H9 (cell line): ENCODE measurements around the gene PRRT2. TPM values are rescaled to one million over a fixed set of nuclear protein-coding genes. Genes with fewer than 3 reads are reported as not detected.

Source experiments
- DNase-seq: peaks from one replicate; pipeline ENCODE4 v3.0.0-alpha.2; 2017
- H2AFZ ChIP-seq: one replicate; pipeline ENCODE4 v1.6.1; 2013; ENCODE audit warnings: mild to moderate bottlenecking, low read length, control low read depth, moderate library complexity
- H2AK5ac ChIP-seq: 2 replicates; pipeline ENCODE4 v1.6.1; 2013; ENCODE audit warnings: low read length, control low read depth, mixed read lengths; ENCODE audit not compliant: insufficient read length
- H2BK120ac ChIP-seq: one replicate; pipeline ENCODE4 v1.6.1; 2013; ENCODE audit warnings: low read depth, mild to moderate bottlenecking, low read length, control low read depth, inconsistent platforms; ENCODE audit not compliant: poor library complexity, severe bottlenecking
- H2BK12ac ChIP-seq: 2 replicates; pipeline ENCODE4 v1.6.1; 2013; ENCODE audit warnings: low read length, control low read depth, mixed read lengths, low read depth; ENCODE audit not compliant: insufficient read length
- H2BK15ac ChIP-seq: 2 replicates; pipeline ENCODE4 v1.6.1; 2013; ENCODE audit warnings: low read depth, low read length, control low read depth
- H2BK20ac ChIP-seq: one replicate; pipeline ENCODE4 v1.6.1; 2013; ENCODE audit warnings: low read depth, mild to moderate bottlenecking, low read length, control low read depth, inconsistent platforms; ENCODE audit not compliant: poor library complexity, severe bottlenecking
- H2BK5ac ChIP-seq: 2 replicates; pipeline ENCODE4 v1.6.1; 2013; ENCODE audit warnings: low read length, control low read depth, mixed read lengths; ENCODE audit not compliant: insufficient read length
- H3K14ac ChIP-seq: 2 replicates; pipeline ENCODE4 v1.6.1; 2013; ENCODE audit warnings: low read length, control low read depth; ENCODE audit not compliant: insufficient read depth
- H3K18ac ChIP-seq: 2 replicates; pipeline ENCODE4 v1.6.1; 2013; ENCODE audit warnings: low read depth, mild to moderate bottlenecking, mixed read lengths, low read length, control low read depth; ENCODE audit not compliant: insufficient read length
- H3K23ac ChIP-seq: 2 replicates; pipeline ENCODE4 v1.6.1; 2013; ENCODE audit warnings: low read length, control low read depth, mixed read lengths, low read depth; ENCODE audit not compliant: insufficient read length
- H3K23me2 ChIP-seq: 2 replicates; pipeline ENCODE4 v1.6.1; 2013; ENCODE audit warnings: low read depth, mild to moderate bottlenecking, mixed read lengths, low read length, control low read depth; ENCODE audit not compliant: insufficient read length, poor library complexity, severe bottlenecking
- H3K27ac ChIP-seq: 2 replicates; pipeline ENCODE4 v1.5.1; 2013; ENCODE audit warnings: low read length, control low read depth, mixed read lengths, low read depth; ENCODE audit not compliant: insufficient read length
- H3K27me3 ChIP-seq: 2 replicates; pipeline ENCODE4 v1.6.1; 2013; ENCODE audit warnings: low read length, control low read depth, inconsistent platforms; ENCODE audit not compliant: insufficient read depth
- H3K4ac ChIP-seq: 2 replicates; pipeline ENCODE4 v1.6.1; 2013; ENCODE audit warnings: low read depth, mild to moderate bottlenecking, control low read depth, inconsistent platforms, low read length, moderate library complexity
- H3K4me1 ChIP-seq: 2 replicates; pipeline ENCODE4 v1.6.1; 2013; ENCODE audit warnings: low read length, control low read depth, inconsistent platforms; ENCODE audit not compliant: insufficient read depth
- H3K4me2 ChIP-seq: 2 replicates; pipeline ENCODE4 v1.6.1; 2013; ENCODE audit warnings: low read length, control low read depth, mixed read lengths; ENCODE audit not compliant: insufficient read length, insufficient read depth
- H3K56ac ChIP-seq: 2 replicates; pipeline ENCODE4 v1.6.1; 2013; ENCODE audit warnings: low read depth, mild to moderate bottlenecking, mixed read lengths, low read length, control low read depth; ENCODE audit not compliant: insufficient read length
- H3K79me1 ChIP-seq: 2 replicates; pipeline ENCODE4 v1.6.1; 2013; ENCODE audit warnings: low read depth, mild to moderate bottlenecking, moderate library complexity, low read length, control low read depth, inconsistent platforms; ENCODE audit not compliant: insufficient read depth, poor library complexity, severe bottlenecking
- H3K79me2 ChIP-seq: 2 replicates; pipeline ENCODE4 v1.6.1; 2013; ENCODE audit warnings: low read length, control low read depth, inconsistent platforms; ENCODE audit not compliant: insufficient read depth
- H3K9ac ChIP-seq: 2 replicates; pipeline ENCODE4 v1.6.1; 2013; ENCODE audit warnings: low read length, control low read depth, mixed read lengths; ENCODE audit not compliant: insufficient read length; ENCODE audit errors: extremely low read depth
- H3K9me3 ChIP-seq: one replicate; pipeline ENCODE4 v1.6.1; 2013; ENCODE audit warnings: low read depth, low read length, inconsistent platforms; ENCODE audit not compliant: control insufficient read depth
- H3T11ph ChIP-seq: one replicate; pipeline ENCODE4 v1.6.1; 2013; ENCODE audit warnings: mild to moderate bottlenecking, low read length, control low read depth, inconsistent platforms
- H4K20me1 ChIP-seq: one replicate; pipeline ENCODE4 v1.6.1; 2013; ENCODE audit not compliant: control insufficient read depth, insufficient read length, insufficient read depth
- H4K5ac ChIP-seq: 2 replicates; pipeline ENCODE4 v1.6.1; 2013; ENCODE audit warnings: low read depth, mild to moderate bottlenecking, mixed read lengths, low read length, control low read depth; ENCODE audit not compliant: insufficient read length
- H4K8ac ChIP-seq: replicated peaks from 2 replicates; pipeline ENCODE4 v1.6.1; 2013; ENCODE audit warnings: low read length, control low read depth, mixed read lengths, low read depth; ENCODE audit not compliant: insufficient read length
- H4K91ac ChIP-seq: 2 replicates; pipeline ENCODE4 v1.6.1; 2013; ENCODE audit warnings: low read depth, mild to moderate bottlenecking, moderate library complexity, mixed read lengths, low read length, control low read depth; ENCODE audit not compliant: insufficient read length
- H3K27ac Mint-ChIP-seq, 3 experiments: 2 replicates in 2 of 3; 3 replicates in 1 of 3; pipeline ENCODE4 v1.8.0; 2020 to 2021; ENCODE audit warnings: mixed read lengths in 3 of 3, mild to moderate bottlenecking in 1 of 3, moderate library complexity in 1 of 3
- H3K27me3 Mint-ChIP-seq: 2 replicates; pipeline ENCODE4 v1.8.0; 2021; ENCODE audit warnings: low read depth, mild to moderate bottlenecking, moderate library complexity, mixed read lengths
- H3K36me3 Mint-ChIP-seq, 3 experiments: 2 replicates in 2 of 3; 3 replicates in 1 of 3; pipeline ENCODE4 v1.8.0; 2020 to 2021; ENCODE audit warnings: low read depth in 3 of 3, mixed read lengths in 3 of 3; ENCODE audit not compliant: insufficient read depth in 1 of 3
- H3K4me1 Mint-ChIP-seq, 2 experiments: 2 replicates each; pipeline ENCODE4 v1.8.0; 2020; ENCODE audit warnings: mixed read lengths in 2 of 2
- H3K4me3 Mint-ChIP-seq, 2 experiments: 2 replicates in 1 of 2; 3 replicates in 1 of 2; pipeline ENCODE4 v1.8.0; 2020 to 2021; ENCODE audit warnings: mild to moderate bottlenecking in 2 of 2, mixed read lengths in 2 of 2, moderate library complexity in 1 of 2
- H3K9me3 Mint-ChIP-seq, 2 experiments: 2 replicates in 1 of 2; 3 replicates in 1 of 2; pipeline ENCODE4 v1.8.0; 2020; ENCODE audit warnings: mild to moderate bottlenecking in 2 of 2, mixed read lengths in 2 of 2, moderate library complexity in 1 of 2
- CTCF ChIP-seq: fragments of 200-600 bp; sonication (generic); conservative IDR thresholded peaks from 3 replicates; pipeline ENCODE4 v1.8.0; 2021; ENCODE audit warnings: antibody characterized with exemption, mild to moderate bottlenecking
- WGBS: extraction: QIAGEN DNeasy Blood & Tissue Kit; methylation state at CpG from one replicate; pipeline ENCODE4 v1.1.7; 2013; ENCODE audit warnings: missing lambda C conversion rate, low lambda C conversion rate, mixed read lengths; ENCODE audit not compliant: insufficient read length; ENCODE audit errors: extremely low coverage; 5-methylcytosine and 5-hydroxymethylcytosine counted together
- total RNA-seq: library from RNA; stranded (reverse); gene quantifications from 2 replicates; pipeline ENCODE4 v1.2.1, GENCODE V29; 2021

PRRT2 gene
- total RNA-seq, 1 experiment from 2014 or later = 14.6 TPM

GRCh38 chr16:29774730-29775129, 37.3 kb upstream of the PRRT2 start:
- Histone ChIP-seq H3K9me3 (no peaks in the 10 kb centered on the region), H3K79me1 (no peaks in the 10 kb centered on the region), H3K79me2 (no peaks in the 10 kb centered on the region), H3K18ac (no peak overlapping the region), H2BK20ac (no peak overlapping the region), H2BK120ac (no peak overlapping the region), H3K4ac (no peak overlapping the region), H2BK5ac (no peak overlapping the region), H3K4me1 (no peaks in the 10 kb centered on the region), H3K9ac (no peak overlapping the region), H4K91ac (no peak overlapping the region), H3K56ac (no peak overlapping the region), H3K27ac (no peak overlapping the region), H2AFZ (no peak overlapping the region), H3K27me3 (no peaks in the 10 kb centered on the region; the same call in 1 of the 2 replicates), H4K20me1 (no peaks in the 10 kb centered on the region), H3T11ph (no peak overlapping the region), H3K23me2 (no peaks in the 10 kb centered on the region), H3K14ac (no peak overlapping the region), H2BK15ac (no peak overlapping the region), H4K5ac (no peak overlapping the region), H2AK5ac (no peak overlapping the region), H3K23ac (no peak overlapping the region), H3K4me2 (no peak overlapping the region), H2BK12ac (no peak overlapping the region), H4K8ac (no peak overlapping the region)
- H3K9me3 Mint-ChIP-seq = no peaks in the 10 kb centered on the region
- peaks cover 13 to 16% of the 10 kb centered on the region in 2 experiments for H3K4me1 Mint-ChIP-seq
- WGBS = no CpG with 5 or more reads among the region's 5 CpGs
- no peaks in the 10 kb centered on the region for H3K36me3 Mint-ChIP-seq
- peaks cover 20% of the 10 kb centered on the region for H3K27me3 Mint-ChIP-seq
- H3K27ac Mint-ChIP-seq = no peak overlapping the region
- no peak overlapping the region for H3K4me3 Mint-ChIP-seq
- no peak for TF ChIP-seq CTCF
- DNase-seq = no peak
